Psoas muscle (tissue), 8 donors: Measurements from ENCODE around the gene VTN. TPM values are rescaled to one million over a fixed set of nuclear protein-coding genes. Genes with fewer than 3 reads are reported as not detected.

Source experiments
- ATAC-seq, 4 donors: fragments of 200-7000 bp; cut with Tn5 transposase; one replicate each; pipeline ENCODE4 v1.9.1; 2020; ENCODE audit warnings: moderate library complexity in 3 of 4, mild to moderate bottlenecking in 2 of 4
- DNase-seq, 2 donors: peaks; one replicate each; pipeline ENCODE4 v3.0.0-alpha.2; 2020
- H3K27ac ChIP-seq: fragments of 200-600 bp; one replicate; pipeline ENCODE4 v1.8.0; 2022
- H3K27me3 ChIP-seq, 3 donors: fragments of 200-600 bp in 1 of 3; one replicate each; pipeline versions ENCODE4 v1.6.1 to v1.8.0; 2013 to 2022; ENCODE audit warnings: low read length in 2 of 3, mild to moderate bottlenecking in 2 of 3, moderate library complexity in 1 of 3; ENCODE audit not compliant: insufficient read depth in 3 of 3
- H3K36me3 ChIP-seq, 2 donors: fragments of 200-600 bp in 1 of 2; one replicate each; pipeline versions ENCODE4 v1.6.1 to v1.8.0; 2013 to 2022; ENCODE audit warnings: low read depth in 1 of 2, mild to moderate bottlenecking in 1 of 2, moderate library complexity in 1 of 2; ENCODE audit not compliant: insufficient read depth in 1 of 2
- H3K4me1 ChIP-seq: fragments of 200-600 bp; one replicate; pipeline ENCODE4 v1.8.0; 2022
- H3K4me3 ChIP-seq: fragments of 200-600 bp; one replicate; pipeline ENCODE4 v1.8.0; 2022; ENCODE audit warnings: mild to moderate bottlenecking
- H3K9me3 ChIP-seq: fragments of 200-600 bp; one replicate; pipeline ENCODE4 v1.8.0; 2022
- CTCF ChIP-seq: fragments of 200-600 bp; IDR thresholded peaks from one replicate; pipeline ENCODE4 v1.8.0; 2022; ENCODE audit warnings: antibody characterized with exemption
- WGBS, 3 donors: extraction: QIAGEN DNeasy Blood & Tissue Kit; methylation state at CpG; one replicate each; pipeline versions ENCODE4 v1.1.6 to v1.1.7; 2013; 5-methylcytosine and 5-hydroxymethylcytosine counted together
- intact Hi-C, 2 donors: fragments of 100-400 bp; cut with DNase I; formaldehyde crosslinking; loops; one replicate each; pipeline versions ENCODE4 v1.11.0 to v1.14.2; 2022
- polyA plus RNA-seq, 3 donors: library from polyadenylated mRNA; stranded (reverse); fragments of 200-250 nt; gene quantifications; one replicate each; pipeline ENCODE4 v1.2.3, GENCODE V29; 2013
- total RNA-seq, 4 donors: library from RNA; stranded (reverse); fragmentation: NEBNext Ultra II Directional in 2 of 4; extraction: Animal tissue kit (Norgen Biotek cat#: 25700) in 2 of 4; gene quantifications; one replicate each; pipeline versions ENCODE4 v1.2.1 to v1.2.4, GENCODE V29; 2021 to 2023
- donor health status: healthy with polysubstance abuse.
- donor health status: DM: no; HTN: no; CAD: no; lungs with moderate emphysema.
- donor health status: Bipolar disorder and iron deficiency.
- donor health status: healthy.
- donor health status: DM: yes; HTN: yes; CAD: no.
- donor health status: DM: no; HTN: no; CAD: no.
- donor health status: DM: no; HTN: no; CAD: no.
- donor health status: DM: yes; HTN: yes; CAD: no.

The VTN gene
- total and polyA plus RNA-seq, 7 donors = 0.06 to 1.2 (median 0.18) TPM; not detected in 2

- H3K4me1 ChIP-seq = no peaks in the 10 kb centered on the region
- WGBS, 3 donors = 93 to 94% (median 94%) methylated on average over 7 of the region's 7 CpGs
- no peaks in the 10 kb centered on the region for H3K9me3 ChIP-seq
- H3K27me3 ChIP-seq = no peaks in the 10 kb centered on the region
- peaks cover 28 to 100% of the 10 kb centered on the region in 2 donors for H3K36me3 ChIP-seq
- intact Hi-C loops = no loop called here
- DNase-seq (no peak), ATAC-seq (no peak)
- H3K4me3 ChIP-seq = no peak overlapping the region
- no peak for TF ChIP-seq CTCF
- H3K27ac ChIP-seq = no peak overlapping the region
Observed at GRCh38 chr17:28350271-28350670, 19.8 kb downstream of the VTN start.

- H3K4me3 ChIP-seq = no peak overlapping the region
- ATAC-seq = no peak
- no peak overlapping the region for H3K27ac ChIP-seq
- no peak for DNase-seq
- H3K36me3 ChIP-seq = peaks cover 22 to 100% of the 10 kb centered on the region in 2 donors
- no peak for TF ChIP-seq CTCF
- no peaks in the 10 kb centered on the region for H3K27me3 ChIP-seq
- intact Hi-C loops = loop anchor here in 1 of 2 donors (10.0 kb wide), 1 partner anchor 894 kb away; the partner anchor contains the start of gene KSR1
- H3K4me1 ChIP-seq = no peaks in the 10 kb centered on the region
- WGBS, 3 donors = 73 to 81% (median 79%) methylated on average over 3 of the region's 3 CpGs
- H3K9me3 ChIP-seq = no peaks in the 10 kb centered on the region
Observed at GRCh38 chr17:28348979-28349378, 21.1 kb downstream of the VTN start.

GRCh38 chr17:28347261-28347891, 22.7 kb downstream of the VTN start:
- DNase-seq = no peak
- Histone ChIP-seq H3K27ac (no peak overlapping the region), H3K9me3 (no peaks in the 10 kb centered on the region), H3K4me3 (no peak overlapping the region), H3K36me3 (peaks cover 18 to 100% of the 10 kb centered on the region in 2 donors), H3K27me3 (no peaks in the 10 kb centered on the region), H3K4me1 (no peaks in the 10 kb centered on the region)
- no peak for ATAC-seq
- intact Hi-C loops = loop anchor here in 1 of 2 donors (10.0 kb wide), 1 partner anchor 893 kb away; the partner anchor contains the start of gene KSR1
- no peak for TF ChIP-seq CTCF
- WGBS, 3 donors = 75 to 81% (median 80%) methylated on average over 8 of the region's 8 CpGs

- Histone ChIP-seq H3K27me3 (no peaks in the 10 kb centered on the region), H3K4me1 (no peaks in the 10 kb centered on the region), H3K27ac (no peak overlapping the region), H3K4me3 (no peak overlapping the region), H3K36me3 (peaks cover 16 to 100% of the 10 kb centered on the region in 2 donors), H3K9me3 (no peaks in the 10 kb centered on the region)
- 58 to 63% (median 62%) methylated on average over 7 of the region's 7 CpGs for WGBS, 3 donors
- DNase-seq (no peak), ATAC-seq (no peak)
- no peak for TF ChIP-seq CTCF
- intact Hi-C loops = loop anchor here in 1 of 2 donors (10.0 kb wide), 1 partner anchor 892 kb away; the partner anchor contains the start of gene KSR1
Observed at GRCh38 chr17:28346746-28347246, 23.3 kb downstream of the VTN start.
